Stimulated activated CD4-positive, alpha-beta T cell treated with anti-CD3 and anti-CD28 coated beads, TNF-alpha, amount 100 ng/mL, for 48 hours (primary cell): ENCODE data around the gene VSIG10.
"Not testable (repeated sequence)": the region's sequence is repeated elsewhere in the genome, so short reads cannot be mapped to it uniquely, and the experiment has no call there.

Source experiments
- DNase-seq, 3 donors: peaks; one replicate each; pipeline ENCODE4 v3.0.0-alpha.2; 2020; ENCODE audit warnings: low read depth in 3 of 3

The VSIG10 gene, protein sequence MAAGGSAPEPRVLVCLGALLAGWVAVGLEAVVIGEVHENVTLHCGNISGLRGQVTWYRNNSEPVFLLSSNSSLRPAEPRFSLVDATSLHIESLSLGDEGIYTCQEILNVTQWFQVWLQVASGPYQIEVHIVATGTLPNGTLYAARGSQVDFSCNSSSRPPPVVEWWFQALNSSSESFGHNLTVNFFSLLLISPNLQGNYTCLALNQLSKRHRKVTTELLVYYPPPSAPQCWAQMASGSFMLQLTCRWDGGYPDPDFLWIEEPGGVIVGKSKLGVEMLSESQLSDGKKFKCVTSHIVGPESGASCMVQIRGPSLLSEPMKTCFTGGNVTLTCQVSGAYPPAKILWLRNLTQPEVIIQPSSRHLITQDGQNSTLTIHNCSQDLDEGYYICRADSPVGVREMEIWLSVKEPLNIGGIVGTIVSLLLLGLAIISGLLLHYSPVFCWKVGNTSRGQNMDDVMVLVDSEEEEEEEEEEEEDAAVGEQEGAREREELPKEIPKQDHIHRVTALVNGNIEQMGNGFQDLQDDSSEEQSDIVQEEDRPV

DNA sequence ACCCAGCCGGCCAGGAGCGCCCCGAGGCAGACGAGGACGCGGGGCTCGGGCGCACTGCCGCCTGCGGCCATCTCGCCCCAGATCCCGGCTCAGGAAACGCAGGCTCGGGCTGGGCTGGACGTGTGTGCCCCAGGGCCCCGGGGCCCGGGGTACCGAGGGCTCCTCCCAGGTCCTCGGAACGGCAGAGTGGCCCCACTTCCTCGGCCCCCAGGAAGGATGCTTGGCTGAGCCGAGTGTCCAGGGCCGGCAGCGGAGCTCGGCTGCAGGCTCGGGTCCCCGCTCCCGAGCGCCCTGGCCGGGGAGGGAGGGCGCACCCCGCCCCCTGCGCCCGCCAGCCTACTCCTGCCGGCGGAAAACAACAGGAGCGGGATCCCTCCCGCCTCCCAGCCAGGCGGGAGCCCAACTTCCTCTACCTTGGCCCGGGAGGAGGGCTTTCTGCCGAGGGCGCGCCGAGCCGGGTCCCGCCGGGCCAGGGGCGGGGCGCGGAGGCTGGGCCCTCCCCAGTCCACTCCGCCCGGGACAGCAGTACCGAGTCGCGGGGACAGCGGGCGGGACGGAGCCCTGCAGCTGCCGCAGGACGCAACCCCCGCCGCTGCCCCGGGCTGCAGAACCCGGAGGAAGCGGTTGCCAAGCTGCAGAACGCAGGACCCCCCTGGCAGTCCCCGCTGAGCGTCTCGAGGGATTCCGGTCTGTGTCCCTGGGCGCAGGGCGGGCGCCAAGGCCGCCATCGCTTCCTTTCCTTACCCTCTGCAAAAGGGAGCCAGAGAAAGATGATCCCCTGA is at the start of gene VSIG10:
Gene VSIG10 (minus strand): TSS at position 411 of the 782 bp plus-strand sequence. CDS start 340 bp downstream, at position 71.
- peak in 1 of 3 donors; percentile 16 for DNase-seq

DNA sequence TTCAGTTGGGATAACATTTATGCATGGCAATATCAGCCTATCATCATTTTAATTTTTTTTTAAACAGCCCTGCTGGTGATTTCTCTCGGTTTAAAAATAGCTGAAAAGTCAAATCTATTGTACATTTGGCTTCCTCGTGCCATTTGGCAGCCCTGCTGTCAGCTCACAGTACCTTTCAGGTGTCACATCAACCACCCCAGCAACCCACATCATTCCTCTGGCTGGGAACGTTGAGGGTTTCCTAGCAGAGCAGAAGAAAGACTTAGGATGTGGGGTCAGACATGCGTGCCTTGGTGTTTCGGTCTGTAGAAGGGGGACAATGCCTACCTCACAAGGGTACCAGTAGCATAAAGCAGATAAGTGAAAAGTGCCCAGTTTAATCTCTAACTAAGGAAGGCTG is 47.9 kb upstream of the VSIG10 start:
- DNase-seq = no peak

DNA sequence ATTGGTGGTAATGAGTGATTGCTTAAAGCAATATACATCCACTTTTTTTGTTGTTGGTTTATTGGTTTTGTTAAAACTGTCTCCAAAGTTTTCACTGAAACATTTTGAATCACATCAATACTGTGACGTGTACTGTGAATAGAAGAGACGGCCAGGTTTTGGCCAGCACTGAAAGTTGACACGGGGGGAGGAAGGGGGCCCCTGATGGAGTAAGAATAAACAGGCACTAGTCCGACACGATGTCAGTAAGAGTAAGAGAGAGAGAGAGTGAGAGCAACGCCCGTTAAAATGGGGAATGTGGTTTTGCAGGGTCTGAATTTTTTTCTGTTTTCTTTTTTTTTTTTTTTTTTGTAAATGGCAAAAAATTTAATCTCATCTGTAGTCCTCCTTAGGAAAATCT is 46.8 kb upstream of the VSIG10 start:
- DNase-seq = no peak

DNA sequence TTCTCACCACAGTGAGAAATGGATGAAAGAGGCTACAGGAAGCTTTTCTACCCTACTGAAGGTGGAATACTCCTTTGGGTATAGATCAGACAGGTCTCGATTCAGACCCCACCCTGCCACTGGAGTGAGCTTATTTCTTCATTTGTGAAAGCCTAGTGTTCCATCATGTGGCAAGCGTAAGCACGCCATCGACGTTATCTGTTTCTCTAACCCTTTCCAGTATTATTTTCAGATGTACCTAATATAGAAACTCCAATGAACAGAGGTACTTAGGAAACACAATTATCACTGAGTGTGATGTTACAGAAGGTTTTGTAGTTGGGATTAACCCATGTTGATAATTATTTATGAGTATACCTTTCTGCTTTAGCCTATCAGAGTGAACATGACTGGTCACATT is 44.5 kb upstream of the VSIG10 start:
- DNase-seq = no peak

DNA sequence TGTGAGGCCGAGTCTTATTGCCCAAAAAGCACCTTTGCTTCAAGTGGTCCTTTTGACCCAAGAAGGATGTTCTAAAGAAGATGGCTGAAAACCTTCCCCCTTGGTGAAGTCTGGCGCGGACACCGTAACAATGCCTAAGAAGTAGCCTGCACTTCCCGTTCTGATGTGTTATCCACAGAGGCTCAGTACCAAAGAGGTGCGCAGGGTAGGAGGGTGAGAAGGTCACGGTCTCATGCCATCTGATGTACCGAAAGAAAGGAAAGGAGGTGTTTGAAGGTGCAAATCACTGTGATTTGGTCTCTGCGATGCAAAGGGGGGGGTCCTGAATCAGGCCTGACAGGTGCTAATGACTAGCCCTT is 42.0 kb upstream of the VSIG10 start:
- no peak for DNase-seq

DNA sequence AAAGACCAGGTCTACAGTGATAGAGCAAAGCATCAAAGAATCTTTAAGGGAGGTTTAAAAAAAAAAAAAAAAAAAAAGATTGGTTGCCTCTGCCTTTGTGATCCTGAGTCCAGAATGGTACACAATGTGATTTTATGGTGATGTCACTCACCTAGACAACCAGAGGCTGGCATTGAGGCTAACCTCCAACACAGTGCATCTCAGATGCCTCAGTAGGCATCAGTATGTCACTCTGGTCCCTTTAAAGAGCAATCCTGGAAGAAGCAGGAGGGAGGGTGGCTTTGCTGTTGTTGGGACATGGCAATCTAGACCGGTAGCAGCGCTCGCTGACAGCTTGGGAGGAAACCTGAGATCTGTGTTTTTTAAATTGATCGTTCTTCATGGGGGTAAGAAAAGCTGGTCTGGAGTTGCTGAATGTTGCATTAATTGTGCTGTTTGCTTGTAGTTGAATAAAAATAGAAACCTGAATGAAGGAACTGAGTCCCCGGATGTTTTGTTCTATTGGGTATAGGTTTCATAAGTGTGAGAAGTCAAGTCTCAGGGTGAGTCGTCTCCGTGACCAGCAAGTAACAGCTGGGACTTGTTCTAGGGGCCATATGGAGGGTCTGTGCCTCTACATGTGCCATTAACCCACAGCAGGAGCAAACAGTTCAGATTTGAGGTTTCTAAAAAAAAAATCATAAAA is 41.4 kb upstream of the VSIG10 start:
- no peak for DNase-seq

DNA sequence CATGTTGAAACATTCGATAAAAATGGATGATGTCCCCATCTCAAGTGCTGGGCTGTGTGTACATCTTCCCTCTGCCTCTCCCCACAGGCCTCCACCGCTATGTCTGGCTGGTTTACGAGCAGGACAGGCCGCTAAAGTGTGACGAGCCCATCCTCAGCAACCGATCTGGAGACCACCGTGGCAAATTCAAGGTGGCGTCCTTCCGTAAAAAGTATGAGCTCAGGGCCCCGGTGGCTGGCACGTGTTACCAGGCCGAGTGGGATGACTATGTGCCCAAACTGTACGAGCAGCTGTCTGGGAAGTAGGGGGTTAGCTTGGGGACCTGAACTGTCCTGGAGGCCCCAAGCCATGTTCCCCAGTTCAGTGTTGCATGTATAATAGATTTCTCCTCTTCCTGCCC is 40.7 kb upstream of the VSIG10 start:
- no peak for DNase-seq

DNA sequence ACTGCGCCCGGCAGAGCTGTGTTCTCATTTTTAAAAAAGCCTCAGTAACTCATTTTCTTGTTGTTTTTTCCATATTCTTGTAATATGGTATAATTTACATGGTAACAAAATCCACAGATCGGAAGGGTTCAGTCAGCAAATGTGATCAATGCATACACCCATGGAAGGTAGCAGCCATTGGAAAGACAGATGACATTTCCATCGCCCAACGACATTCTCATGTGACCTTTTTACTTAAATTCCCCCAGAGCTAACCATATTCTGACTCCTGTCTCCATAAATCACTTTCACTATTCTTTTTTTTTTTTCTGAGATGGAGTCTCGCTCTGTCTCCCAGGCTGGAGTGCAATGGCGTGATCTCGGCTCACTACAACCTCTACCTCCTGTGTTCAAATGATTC is 37.0 kb upstream of the VSIG10 start:
- no peak for DNase-seq

DNA sequence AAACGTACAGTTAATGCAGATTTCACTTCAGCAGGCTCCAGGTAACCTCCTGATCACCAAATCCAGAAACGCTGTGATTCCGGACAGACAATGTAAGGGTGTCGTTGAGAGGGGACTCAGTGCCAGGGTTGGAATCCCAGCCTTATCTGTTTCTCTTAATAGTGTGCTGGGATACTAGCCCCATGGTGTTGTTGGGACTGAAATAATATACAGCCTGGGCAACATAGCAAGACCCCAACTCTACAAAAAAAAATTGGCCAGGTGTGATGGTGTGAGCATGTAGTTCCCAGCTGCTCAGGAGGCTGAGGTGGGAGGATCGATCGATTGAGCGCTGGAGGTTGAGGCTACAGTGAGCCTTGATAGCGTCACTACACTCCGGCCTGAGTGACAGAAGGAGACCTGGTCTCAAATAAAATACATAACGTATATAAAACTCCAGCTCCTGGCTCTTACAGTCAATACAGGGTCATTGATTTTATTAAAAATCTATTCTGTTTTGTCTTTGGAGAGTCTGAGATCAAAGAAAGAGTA is 33.4 kb upstream of the VSIG10 start:
- no peak for DNase-seq

DNA sequence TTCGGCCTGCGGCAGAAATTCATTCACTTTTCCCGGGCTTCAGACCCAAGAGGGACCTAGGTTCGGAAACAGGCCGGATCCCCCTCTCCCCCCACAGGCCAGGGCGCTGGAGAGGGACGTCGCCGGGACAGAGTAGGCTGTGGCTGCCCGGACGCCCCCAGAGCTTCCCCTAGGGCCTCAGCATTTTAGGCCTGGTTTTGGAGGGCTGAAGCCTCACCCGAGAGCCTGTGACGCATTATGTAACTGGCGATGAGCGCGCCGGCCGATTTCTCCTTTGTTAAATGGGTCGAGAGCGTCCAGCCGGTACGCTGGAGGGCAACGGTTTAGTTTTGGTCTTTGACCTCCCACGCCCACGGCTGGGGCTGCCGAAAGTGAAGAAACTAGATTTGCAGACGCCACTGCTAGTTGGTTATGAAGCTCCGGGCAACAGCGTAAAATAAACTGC is 32.8 kb upstream of the VSIG10 start:
- DNase-seq = peak in 1 of 3 donors; percentile 27

DNA sequence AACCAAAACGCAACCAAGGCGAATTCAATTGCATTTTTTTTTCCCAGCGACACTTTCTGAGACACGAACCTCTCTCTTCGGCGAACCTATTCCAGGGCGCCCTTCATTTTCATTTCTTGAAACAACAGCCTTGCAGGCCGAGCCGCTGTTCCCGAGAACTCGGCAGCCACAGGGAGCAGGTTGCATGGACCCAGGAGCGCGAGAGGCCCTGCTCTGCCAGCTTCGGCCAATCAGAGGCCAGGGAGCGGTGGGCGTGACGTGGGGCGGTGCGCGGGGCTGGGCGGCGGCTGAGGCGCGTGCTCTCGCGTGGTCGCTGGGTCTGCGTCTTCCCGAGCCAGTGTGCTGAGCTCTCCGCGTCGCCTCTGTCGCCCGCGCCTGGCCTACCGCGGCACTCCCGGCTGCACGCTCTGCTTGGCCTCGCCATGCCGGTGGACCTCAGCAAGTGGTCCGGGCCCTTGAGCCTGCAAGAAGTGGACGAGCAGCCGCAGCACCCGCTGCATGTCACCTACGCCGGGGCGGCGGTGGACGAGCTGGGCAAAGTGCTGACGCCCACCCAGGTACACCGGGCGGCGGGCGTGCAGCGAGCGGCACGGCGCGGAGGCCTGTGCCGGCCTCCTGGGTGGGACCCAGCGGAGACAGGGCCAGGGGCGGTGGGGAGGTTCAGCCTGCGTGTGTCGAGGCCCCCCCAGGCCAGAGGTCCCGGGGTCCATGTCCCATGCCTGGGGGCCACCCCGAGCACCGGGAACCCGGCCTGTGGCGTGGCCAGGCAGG is 32.2 kb upstream of the VSIG10 start, which contains the start of gene PEBP1:
Gene PEBP1 (plus strand): TSS at position 337 of the 771 bp plus-strand sequence. CDS start 86 bp downstream, at position 423.
- DNase-seq = peak; percentile 84 to 96 (median 88)

DNA sequence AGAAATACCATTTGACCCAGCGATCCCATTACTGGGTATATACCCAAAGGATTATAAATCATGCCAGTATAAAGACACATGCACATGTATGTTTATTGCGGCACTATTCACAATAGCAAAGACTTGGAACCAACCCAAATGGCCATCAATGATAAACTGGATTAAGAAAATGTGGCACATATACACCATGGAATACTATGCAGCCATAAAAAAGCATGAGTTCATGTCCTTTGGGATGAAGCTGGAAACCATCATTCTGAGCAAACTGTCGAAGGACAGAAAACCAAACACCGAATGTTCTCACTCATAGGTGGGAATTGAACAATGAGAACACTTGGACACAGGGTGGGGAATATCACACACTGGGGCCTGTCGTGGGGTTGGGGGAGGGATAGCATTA is 25.6 kb upstream of the VSIG10 start:
- DNase-seq = not testable (repeated sequence)

DNA sequence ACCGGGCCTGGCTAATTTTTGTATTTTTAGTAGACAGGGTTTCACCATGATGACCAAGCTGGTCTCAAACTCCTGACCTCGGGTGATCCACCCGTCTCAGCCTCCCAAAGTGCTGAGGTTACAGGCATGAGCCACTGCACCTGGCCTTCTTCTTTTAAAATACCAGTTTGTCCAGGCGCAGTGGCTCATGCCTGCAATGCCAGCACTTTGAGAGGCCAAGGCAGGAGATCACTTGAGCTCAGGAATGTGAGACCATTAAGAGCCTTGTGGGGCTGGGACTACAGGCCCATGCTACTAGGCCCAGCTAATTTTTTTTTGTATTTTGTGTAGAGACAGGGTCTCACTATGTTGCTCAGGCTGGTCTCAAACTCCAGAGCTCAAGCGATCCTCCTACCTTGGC is 24.1 kb upstream of the VSIG10 start:
- no peak for DNase-seq

DNA sequence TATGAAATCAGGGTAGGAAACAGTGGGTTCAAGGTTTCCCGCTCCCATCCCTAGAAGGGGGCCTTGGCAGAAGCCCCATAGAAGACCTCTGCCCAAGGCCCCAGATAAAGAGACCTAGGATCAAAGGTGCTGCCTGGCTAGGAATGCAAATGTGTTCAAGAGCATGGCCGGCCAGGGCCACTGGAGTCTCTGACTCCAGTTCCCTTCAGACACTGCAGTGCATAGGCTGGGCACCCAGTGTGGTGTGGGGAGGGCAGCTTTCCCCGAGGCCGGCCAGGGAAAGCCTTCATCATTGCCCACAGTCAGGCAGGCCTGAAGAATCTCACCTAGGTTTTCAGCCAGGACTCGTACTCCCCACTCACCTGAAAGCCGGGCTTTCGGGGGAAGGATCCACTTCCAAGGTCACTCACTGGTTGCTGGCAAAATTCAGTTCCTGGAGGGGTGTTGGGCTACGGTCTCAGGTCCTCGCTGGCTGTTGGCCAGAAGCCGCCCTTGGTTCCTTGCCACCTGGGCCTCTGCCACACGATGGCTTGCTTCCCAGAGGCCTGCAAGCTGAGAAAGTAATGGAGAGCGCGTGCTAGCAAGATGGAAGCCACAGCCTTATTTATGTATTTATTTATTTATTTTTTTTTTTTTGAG is 22.4 kb upstream of the VSIG10 start:
- DNase-seq = no peak

DNA sequence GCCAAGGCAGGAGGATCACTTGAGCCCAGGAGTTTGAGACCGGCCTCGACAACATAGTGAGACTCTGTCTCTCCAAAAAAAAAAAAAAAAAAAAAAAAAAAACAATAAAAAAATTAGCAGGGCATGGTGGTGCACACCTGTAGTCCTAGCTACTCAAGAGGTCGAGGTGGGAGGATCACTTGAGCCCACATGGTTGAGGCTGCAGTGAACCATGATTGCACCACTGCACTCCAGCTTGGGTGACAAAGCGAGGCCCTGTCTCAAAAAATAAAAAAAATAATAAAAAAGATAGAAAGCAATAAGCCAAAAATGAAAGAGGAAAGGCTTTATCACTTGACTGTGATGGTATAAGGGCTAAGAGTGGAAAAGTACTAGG is 21.9 kb upstream of the VSIG10 start:
- DNase-seq = no peak

DNA sequence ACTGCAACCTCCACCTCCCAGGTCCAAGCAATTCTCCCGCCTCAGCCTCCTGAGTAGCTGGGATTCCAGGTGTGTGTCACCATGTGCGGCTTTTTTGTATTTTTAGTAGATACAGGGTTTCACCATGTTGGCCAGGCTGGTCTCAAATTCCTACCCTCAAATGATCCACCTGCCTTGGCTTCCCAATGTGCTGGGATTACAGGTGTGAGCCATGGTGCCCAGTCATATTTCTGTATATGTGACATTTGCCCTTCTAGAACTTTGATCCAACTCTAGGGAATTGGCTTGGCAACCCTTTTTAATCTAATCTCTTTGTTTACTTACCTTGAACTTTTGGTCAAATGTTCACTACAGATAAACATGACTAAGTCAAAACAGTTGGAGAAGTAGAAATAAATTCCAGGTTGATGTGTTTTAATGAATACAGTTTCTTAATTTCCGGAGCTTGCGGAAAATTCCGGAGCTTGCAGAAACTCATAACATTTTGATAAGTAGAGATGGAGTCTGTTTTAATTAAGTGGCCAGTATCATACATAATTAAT is 20.6 kb upstream of the VSIG10 start:
- DNase-seq = no peak

DNA sequence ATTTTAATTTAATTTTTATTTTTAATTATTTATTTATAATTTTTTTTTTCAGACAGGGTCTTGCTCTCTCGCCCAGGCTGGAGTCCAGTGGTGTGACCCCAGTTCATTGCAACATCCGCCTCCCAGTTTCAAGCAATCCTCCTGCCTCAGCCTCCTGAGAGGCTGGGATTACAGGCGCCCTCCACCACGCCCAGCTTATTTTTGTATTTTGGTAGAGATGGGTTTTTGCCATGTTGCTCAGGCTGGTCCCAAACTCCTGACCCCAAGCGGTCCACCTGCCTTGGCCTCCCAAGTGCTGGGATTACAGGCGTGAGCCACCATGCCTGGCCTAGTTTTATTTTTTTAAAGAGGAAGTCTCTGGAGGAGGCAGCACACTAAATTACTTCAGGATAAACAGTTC is 18.5 kb upstream of the VSIG10 start:
- DNase-seq = no peak

DNA sequence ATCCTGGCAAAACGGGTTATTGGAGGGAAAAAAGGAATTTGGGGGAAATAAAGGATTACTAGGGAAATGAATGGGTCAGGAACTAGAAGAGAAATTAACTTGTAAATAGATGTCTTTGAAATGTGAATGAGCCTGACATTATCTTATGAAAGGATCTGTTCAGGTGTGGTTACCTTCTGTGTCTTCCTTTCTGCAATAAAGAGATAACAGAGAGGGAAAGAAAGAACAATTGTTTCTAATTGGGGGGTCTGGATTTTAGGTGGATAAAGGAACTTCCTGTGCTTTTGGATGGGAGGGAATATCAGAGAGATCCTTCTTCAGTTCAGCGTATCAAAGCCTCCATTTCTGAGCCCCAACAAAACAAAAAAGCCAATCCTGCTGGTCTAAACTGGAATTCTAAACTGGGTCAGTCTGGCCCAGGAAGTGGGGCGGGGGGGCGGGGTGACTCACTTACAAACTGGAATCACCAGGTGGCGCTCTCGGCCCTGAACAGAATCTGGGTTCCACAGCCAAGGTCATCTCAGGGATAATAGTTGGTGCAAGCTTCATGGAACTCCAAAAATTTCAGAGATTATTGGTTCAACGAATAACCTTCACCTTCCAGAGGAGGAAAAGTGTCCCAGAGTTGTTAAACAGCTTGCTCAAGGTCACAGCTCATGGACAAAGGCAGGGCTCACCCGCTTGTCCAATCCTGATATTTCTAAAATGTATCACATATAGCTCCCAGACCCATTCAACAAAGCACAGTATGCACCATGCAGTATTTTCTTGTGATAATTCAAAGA is 17.0 kb upstream of the VSIG10 start:
- DNase-seq = peak in 2 of 3 donors; percentile 20 to 57

DNA sequence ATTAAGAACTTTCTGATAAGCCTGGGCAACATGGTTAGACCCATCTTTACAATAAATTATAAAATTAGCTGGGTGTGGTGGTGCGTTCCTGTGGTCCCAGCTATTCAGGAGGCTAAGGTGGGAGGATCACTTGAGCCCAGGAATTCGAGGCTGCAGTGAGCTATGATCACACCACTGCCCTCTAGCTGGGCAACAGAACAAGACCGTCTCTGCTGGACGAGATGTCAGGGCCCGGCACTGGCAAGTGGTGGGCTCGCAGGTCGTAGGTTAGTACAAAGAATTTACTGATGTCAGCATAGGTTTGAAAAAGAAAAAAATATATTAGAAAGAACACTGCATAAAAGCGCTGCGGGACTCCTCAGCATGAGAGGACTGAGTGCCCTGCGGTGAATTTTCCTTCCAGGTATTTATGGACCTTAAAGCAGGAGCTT is 15.7 kb upstream of the VSIG10 start:
- no peak for DNase-seq
